Fibroblast of lung (primary cell): Measurements from ENCODE around the gene ACCS.

ENCODE experiments used
- CTCF ChIP-seq, 2 donors: IDR thresholded peaks in 1 of 2; conservative IDR thresholded peaks in 1 of 2; 1 replicate in 1 of 2; 2 replicates in 1 of 2; pipeline ENCODE4 v1.5.1; 2011 to 2012; ENCODE audit warnings: low read length in 2 of 2, control low read depth in 1 of 2, inconsistent platforms in 1 of 2, low read depth in 1 of 2, mild to moderate bottlenecking in 1 of 2
- EZH2 ChIP-seq: IDR thresholded peaks from 2 replicates; pipeline ENCODE4 v1.5.1; 2012; ENCODE audit warnings: low read length, control low read depth, mild to moderate bottlenecking; ENCODE audit errors: missing control alignments

GRCh38 chr11:44030996-44031395 lies 35.1 kb upstream of the ACCS start:
- no peak for TF ChIP-seq CTCF (conservative IDR thresholded peaks at IDR 0.05 in 1 of 2, IDR thresholded peaks at IDR 0.05 in 1 of 2; ENCODE audit: low read depth in 1 of 2, low read length in 2 of 2)
- no peak for TF ChIP-seq EZH2
